Measurements from ENCODE around the gene TP53I3.

Gene TP53I3

DNA sequence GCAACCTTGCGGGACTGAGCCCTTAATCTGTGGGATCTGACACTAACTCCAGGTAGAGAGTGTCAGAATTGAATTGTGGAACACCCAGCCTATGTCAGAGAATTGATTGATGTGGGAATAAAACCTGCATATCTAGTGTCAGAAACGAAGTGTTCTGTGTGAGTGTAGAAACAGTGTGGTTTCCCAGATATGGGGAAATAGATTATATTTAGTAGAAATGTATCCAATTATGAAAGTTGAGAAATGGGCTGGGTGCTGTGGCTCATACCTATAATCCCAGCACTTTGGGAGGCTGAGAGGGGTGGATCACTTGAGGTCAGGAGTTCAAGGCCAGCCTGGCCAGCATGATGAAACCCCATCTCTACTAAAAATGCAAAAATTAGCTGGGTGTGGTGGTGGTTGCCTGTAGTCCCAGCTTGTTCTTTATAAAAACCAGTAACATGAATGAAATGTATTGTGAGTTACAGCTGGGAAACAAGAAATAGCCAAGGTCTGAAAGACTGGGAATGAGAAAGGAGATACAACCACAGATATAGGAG, 4.3 kb upstream of the TP53I3 start:
- H3K36me3 ChIP-seq (replicated peaks; ENCODE audit: low read depth, low read length), result no peaks in the 10 kb centered on the region
- no peaks in the 10 kb centered on the region for H3K9me3 ChIP-seq (ENCODE audit: insufficient read depth, low read length)
- no peak for TF ChIP-seq CTCF (IDR thresholded peaks at IDR 0.05; ENCODE audit: low read depth, low read length)
- no peak for TF ChIP-seq EZH2phosphoT487 (IDR thresholded peaks at IDR 0.05; ENCODE audit: low read depth)

DNA sequence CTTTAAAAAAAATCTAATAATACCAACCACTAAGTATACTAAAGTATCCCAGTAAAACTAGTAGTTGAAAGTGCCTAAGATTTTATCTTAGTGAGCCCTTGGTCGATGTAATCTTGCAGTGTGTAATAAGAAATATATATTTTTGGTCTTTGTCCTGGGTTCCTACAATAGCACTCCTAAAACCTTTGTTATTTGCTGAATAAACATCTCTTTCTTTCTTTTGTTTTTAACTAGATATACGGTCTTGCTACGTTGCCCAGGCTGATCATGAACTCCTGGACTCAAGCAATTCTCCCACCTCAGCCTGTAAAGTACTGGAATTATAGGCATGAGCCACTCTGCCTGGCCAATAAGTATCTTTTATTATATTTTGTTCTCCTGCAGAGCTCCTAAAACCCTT, 2.4 kb upstream of the TP53I3 start:
- TF ChIP-seq CTCF (IDR thresholded peaks at IDR 0.05; ENCODE audit: low read depth, low read length) (no peak), EZH2phosphoT487 (IDR thresholded peaks at IDR 0.05; ENCODE audit: low read depth) (no peak)

More for the DNA sequence above, 4.3 kb upstream of the TP53I3 start:
- Histone ChIP-seq H3K9ac (ENCODE audit: low read length) (no peak overlapping the region), H3K27ac (ENCODE audit: low read length) (no peak overlapping the region), H3K4me2 (ENCODE audit: low read length) (no peak overlapping the region), H3K27me3 (ENCODE audit: low read depth, low read length) (no peaks in the 10 kb centered on the region), H3K4me3 (ENCODE audit: low read length) (no peak overlapping the region), H3K4me1 (ENCODE audit: low read length) (peaks cover 5% of the 10 kb centered on the region), H4K20me1 (ENCODE audit: insufficient read depth, low read length) (no peaks in the 10 kb centered on the region), H3K79me2 (ENCODE audit: low read length) (no peaks in the 10 kb centered on the region), H2AFZ (ENCODE audit: low read depth, low read length) (no peak overlapping the region)

DNA sequence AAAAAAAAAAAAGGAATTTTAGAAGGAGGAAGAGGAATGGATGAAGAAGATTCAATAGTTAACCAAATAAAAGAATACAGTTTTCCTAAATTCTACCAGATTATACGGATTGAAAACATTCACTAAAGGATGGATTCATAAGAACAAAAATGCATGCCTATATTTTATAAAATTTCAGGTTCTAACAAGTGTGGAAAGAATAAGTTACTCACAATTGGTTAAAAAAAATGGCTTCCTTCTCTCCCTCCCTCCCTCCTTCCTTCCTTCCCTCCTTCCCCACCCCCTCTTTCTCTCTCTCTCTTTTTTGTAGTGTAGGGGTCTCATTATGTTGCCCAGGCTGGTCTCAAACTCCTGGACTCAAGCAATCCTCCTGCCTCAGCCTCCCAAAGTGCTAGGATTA, 1.6 kb upstream of the TP53I3 start:
- no peak overlapping the region for H3K4me2 ChIP-seq (ENCODE audit: low read length)
- H3K27ac ChIP-seq (ENCODE audit: low read length), result no peak overlapping the region
- TF ChIP-seq CTCF (IDR thresholded peaks at IDR 0.05; ENCODE audit: low read depth, low read length) (no peak), EZH2phosphoT487 (IDR thresholded peaks at IDR 0.05; ENCODE audit: low read depth) (no peak)

More for the DNA sequence above, 2.4 kb upstream of the TP53I3 start:
- H3K27me3 ChIP-seq (ENCODE audit: low read depth, low read length), result no peaks in the 10 kb centered on the region
- no peak overlapping the region for H2AFZ ChIP-seq (ENCODE audit: low read depth, low read length)
- H3K4me1 ChIP-seq (ENCODE audit: low read length), result peaks cover 14% of the 10 kb centered on the region
- H3K36me3 ChIP-seq (replicated peaks; ENCODE audit: low read depth, low read length), result no peaks in the 10 kb centered on the region
- H3K27ac ChIP-seq (ENCODE audit: low read length), result no peak overlapping the region
- no peak overlapping the region for H3K4me2 ChIP-seq (ENCODE audit: low read length)
- no peak overlapping the region for H3K9ac ChIP-seq (ENCODE audit: low read length)
- H3K4me3 ChIP-seq (ENCODE audit: low read length), result no peak overlapping the region
- no peaks in the 10 kb centered on the region for H4K20me1 ChIP-seq (ENCODE audit: insufficient read depth, low read length)
- H3K9me3 ChIP-seq (ENCODE audit: insufficient read depth, low read length), result no peaks in the 10 kb centered on the region
- no peaks in the 10 kb centered on the region for H3K79me2 ChIP-seq (ENCODE audit: low read length)

GRCh38 chr2:24085200-24085489, 511 bp upstream of the TP53I3 start:
- Histone ChIP-seq H4K20me1 (ENCODE audit: insufficient read depth, low read length) (no peaks in the 10 kb centered on the region), H3K4me2 (ENCODE audit: low read length) (peak overlapping the region; percentile 100), H3K9me3 (ENCODE audit: insufficient read depth, low read length) (no peaks in the 10 kb centered on the region), H2AFZ (ENCODE audit: low read depth, low read length) (peak overlapping the region; percentile 99), H3K9ac (ENCODE audit: low read length) (peak overlapping the region; percentile 87), H3K36me3 (replicated peaks; ENCODE audit: low read depth, low read length) (no peaks in the 10 kb centered on the region), H3K79me2 (ENCODE audit: low read length) (no peaks in the 10 kb centered on the region), H3K4me1 (ENCODE audit: low read length) (peaks cover 14% of the 10 kb centered on the region), H3K4me3 (ENCODE audit: low read length) (peak overlapping the region; percentile 87), H3K27ac (ENCODE audit: low read length) (peak overlapping the region; percentile 83; the same call in 1 of the 2 replicates), H3K27me3 (ENCODE audit: low read depth, low read length) (no peaks in the 10 kb centered on the region)
- no peak for TF ChIP-seq CTCF (IDR thresholded peaks at IDR 0.05; ENCODE audit: low read depth, low read length)
- no peak for TF ChIP-seq EZH2phosphoT487 (IDR thresholded peaks at IDR 0.05; ENCODE audit: low read depth)

More for the DNA sequence above, 1.6 kb upstream of the TP53I3 start:
- H3K36me3 ChIP-seq (replicated peaks; ENCODE audit: low read depth, low read length), result no peaks in the 10 kb centered on the region
- H3K4me1 ChIP-seq (ENCODE audit: low read length), result peaks cover 14% of the 10 kb centered on the region
- H3K9ac ChIP-seq (ENCODE audit: low read length), result no peak overlapping the region
- no peaks in the 10 kb centered on the region for H3K9me3 ChIP-seq (ENCODE audit: insufficient read depth, low read length)
- no peak overlapping the region for H3K4me3 ChIP-seq (ENCODE audit: low read length)
- H3K79me2 ChIP-seq (ENCODE audit: low read length), result no peaks in the 10 kb centered on the region
- no peaks in the 10 kb centered on the region for H3K27me3 ChIP-seq (ENCODE audit: low read depth, low read length)
- H2AFZ ChIP-seq (ENCODE audit: low read depth, low read length), result no peak overlapping the region
- H4K20me1 ChIP-seq (ENCODE audit: insufficient read depth, low read length), result no peaks in the 10 kb centered on the region

Measured in OCI-LY3 (cell line).